Colon (tissue), 2 donors: ENCODE results near the gene INAVA.
"Not testable (repeated sequence)": the region's sequence is repeated elsewhere in the genome, so short reads cannot be mapped to it uniquely, and the experiment has no call there.

Experiments used
- FAIRE-seq: peaks from 2 replicates; lab custom pipeline; 2012; peaks lifted over from hg19 to GRCh38; lab: Jason Lieb, UNC
- donor health status: control.
- donor health status: control.

The INAVA gene

GRCh38 chr1:200921571-200922110 is 26.9 kb downstream of the INAVA start:
- FAIRE-seq, result no peak

GRCh38 chr1:200922406-200922805 is 27.7 kb downstream of the INAVA start:
- no peak for FAIRE-seq

- FAIRE-seq, result no peak
These were observed 28.9 kb downstream of the INAVA start for GRCh38 chr1:200923601-200924000.

GRCh38 chr1:200925831-200926230 is 31.1 kb downstream of the INAVA start:
- FAIRE-seq, result no peak

GRCh38 chr1:200929530-200930278 is 35.0 kb downstream of the INAVA start:
- no peak for FAIRE-seq

GRCh38 chr1:200930285-200930684 is 35.6 kb downstream of the INAVA start:
- not testable (repeated sequence) for FAIRE-seq

GRCh38 chr1:200931776-200932175 is 37.1 kb downstream of the INAVA start:
- FAIRE-seq, result no peak

- no peak for FAIRE-seq
These were observed 40.1 kb downstream of the INAVA start for GRCh38 chr1:200934676-200935245.

- not testable (repeated sequence) for FAIRE-seq
These were observed 40.7 kb downstream of the INAVA start for GRCh38 chr1:200935286-200935962.

- no peak for FAIRE-seq
These were observed 44.3 kb downstream of the INAVA start for GRCh38 chr1:200938955-200939354.

- FAIRE-seq, result no peak
These were observed 50.4 kb downstream of the INAVA start for GRCh38 chr1:200945111-200945510.

GRCh38 chr1:200947059-200947566 is 52.4 kb downstream of the INAVA start:
- FAIRE-seq, result no peak

GRCh38 chr1:200949626-200950025 is 54.9 kb downstream of the INAVA start:
- no peak for FAIRE-seq

- FAIRE-seq, result no peak
These were observed 56.3 kb downstream of the INAVA start for GRCh38 chr1:200951016-200951415.

- FAIRE-seq, result no peak
These were observed 59.7 kb downstream of the INAVA start for GRCh38 chr1:200954434-200954833.

GRCh38 chr1:200958597-200958996 is 63.9 kb downstream of the INAVA start:
- no peak for FAIRE-seq

- no peak for FAIRE-seq
These were observed 64.8 kb downstream of the INAVA start for GRCh38 chr1:200959411-200959921.

- no peak for FAIRE-seq
These were observed 65.7 kb downstream of the INAVA start for GRCh38 chr1:200960236-200960947.

GRCh38 chr1:200960948-200961340 is 66.2 kb downstream of the INAVA start:
- no peak for FAIRE-seq

- not testable (repeated sequence) for FAIRE-seq
These were observed 67.5 kb downstream of the INAVA start for GRCh38 chr1:200962151-200962550.

GRCh38 chr1:200962631-200963030 is 67.9 kb downstream of the INAVA start:
- no peak for FAIRE-seq

GRCh38 chr1:200963076-200963475 is 68.4 kb downstream of the INAVA start:
- FAIRE-seq, result no peak
